GM06990 (cell line): ENCODE data around the gene AAK1.

ENCODE experiments used
- DNase-seq: peaks from one replicate; pipeline ENCODE4 v3.0.0-alpha.2; 2011; ENCODE audit not compliant: insufficient read length; ENCODE audit errors: extremely low read depth
- H3K27me3 ChIP-seq: replicated peaks from 2 replicates; pipeline ENCODE4 v1.6.0; 2011; ENCODE audit warnings: low read length; ENCODE audit not compliant: control insufficient read depth, insufficient read depth
- H3K36me3 ChIP-seq: 2 replicates; pipeline ENCODE4 v1.5.1; 2011; ENCODE audit warnings: low read length; ENCODE audit not compliant: control insufficient read depth, insufficient read depth
- H3K4me3 ChIP-seq: replicated peaks from 2 replicates; pipeline ENCODE4 v1.5.1; 2011; ENCODE audit warnings: low read depth, mild to moderate bottlenecking, control low read depth, low read length
- TF ChIP-seq, protein P1 (sequence below): IDR thresholded peaks from 2 replicates; pipeline ENCODE4 v1.5.1; 2011; ENCODE audit warnings: low read length, control low read depth, mild to moderate bottlenecking, inconsistent platforms; ENCODE audit not compliant: insufficient read depth, poor library complexity, severe bottlenecking

AAK1 gene

DNA sequence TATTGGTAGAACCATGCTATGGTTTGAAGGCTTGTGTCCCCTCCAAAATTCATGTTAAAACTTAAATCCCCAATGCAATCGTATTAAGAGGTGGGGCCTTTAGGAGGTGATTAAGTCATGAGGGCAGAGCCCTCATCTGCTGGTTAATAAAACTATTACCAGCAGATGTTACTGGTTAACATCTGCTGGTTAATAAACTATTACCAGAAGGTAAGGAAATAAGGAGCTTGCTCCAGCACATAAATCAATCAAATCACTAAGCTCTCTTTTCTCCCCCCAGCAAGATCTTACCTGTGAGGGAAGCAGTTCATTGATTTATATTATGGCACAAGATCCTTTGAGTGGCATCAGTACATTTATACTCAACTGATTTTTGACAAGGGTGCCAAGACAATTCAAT lies 96.9 kb downstream of the AAK1 start:
- no peak for DNase-seq
- TF ChIP-seq, protein P1, sequence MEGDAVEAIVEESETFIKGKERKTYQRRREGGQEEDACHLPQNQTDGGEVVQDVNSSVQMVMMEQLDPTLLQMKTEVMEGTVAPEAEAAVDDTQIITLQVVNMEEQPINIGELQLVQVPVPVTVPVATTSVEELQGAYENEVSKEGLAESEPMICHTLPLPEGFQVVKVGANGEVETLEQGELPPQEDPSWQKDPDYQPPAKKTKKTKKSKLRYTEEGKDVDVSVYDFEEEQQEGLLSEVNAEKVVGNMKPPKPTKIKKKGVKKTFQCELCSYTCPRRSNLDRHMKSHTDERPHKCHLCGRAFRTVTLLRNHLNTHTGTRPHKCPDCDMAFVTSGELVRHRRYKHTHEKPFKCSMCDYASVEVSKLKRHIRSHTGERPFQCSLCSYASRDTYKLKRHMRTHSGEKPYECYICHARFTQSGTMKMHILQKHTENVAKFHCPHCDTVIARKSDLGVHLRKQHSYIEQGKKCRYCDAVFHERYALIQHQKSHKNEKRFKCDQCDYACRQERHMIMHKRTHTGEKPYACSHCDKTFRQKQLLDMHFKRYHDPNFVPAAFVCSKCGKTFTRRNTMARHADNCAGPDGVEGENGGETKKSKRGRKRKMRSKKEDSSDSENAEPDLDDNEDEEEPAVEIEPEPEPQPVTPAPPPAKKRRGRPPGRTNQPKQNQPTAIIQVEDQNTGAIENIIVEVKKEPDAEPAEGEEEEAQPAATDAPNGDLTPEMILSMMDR, result no peak
- no peak overlapping the region for H3K4me3 ChIP-seq
- H3K27me3 ChIP-seq, result no peaks in the 10 kb centered on the region
- H3K36me3 ChIP-seq, result peaks cover 2% of the 10 kb centered on the region; the same call in 1 of the 2 replicates

DNA sequence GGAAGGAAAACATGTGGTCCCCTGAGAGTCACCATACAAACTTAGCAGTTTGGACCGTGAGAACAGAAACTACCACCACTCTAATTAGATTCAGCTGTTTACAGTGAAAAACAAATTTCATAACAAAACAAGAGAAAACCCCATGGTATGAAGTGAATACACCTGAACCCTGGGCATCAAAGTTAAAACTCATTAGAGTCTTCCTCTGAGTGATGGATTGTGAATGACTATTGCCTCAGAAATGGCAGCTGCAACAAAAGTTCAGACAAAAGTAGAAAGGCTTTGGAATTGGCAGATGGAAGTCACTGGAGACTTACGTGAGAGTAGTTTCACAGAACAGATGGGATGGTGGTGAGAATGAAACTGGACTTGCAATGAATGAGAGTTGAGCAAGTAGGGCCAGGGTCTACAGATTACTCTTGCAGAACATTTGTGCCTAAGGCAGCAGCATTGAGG lies 98.0 kb downstream of the AAK1 start:
- Histone ChIP-seq H3K36me3 (peaks cover 3% of the 10 kb centered on the region; the same call in 1 of the 2 replicates), H3K27me3 (no peaks in the 10 kb centered on the region), H3K4me3 (no peak overlapping the region)
- peak; percentile 37 for DNase-seq
- TF ChIP-seq, protein P1, result no peak

DNA sequence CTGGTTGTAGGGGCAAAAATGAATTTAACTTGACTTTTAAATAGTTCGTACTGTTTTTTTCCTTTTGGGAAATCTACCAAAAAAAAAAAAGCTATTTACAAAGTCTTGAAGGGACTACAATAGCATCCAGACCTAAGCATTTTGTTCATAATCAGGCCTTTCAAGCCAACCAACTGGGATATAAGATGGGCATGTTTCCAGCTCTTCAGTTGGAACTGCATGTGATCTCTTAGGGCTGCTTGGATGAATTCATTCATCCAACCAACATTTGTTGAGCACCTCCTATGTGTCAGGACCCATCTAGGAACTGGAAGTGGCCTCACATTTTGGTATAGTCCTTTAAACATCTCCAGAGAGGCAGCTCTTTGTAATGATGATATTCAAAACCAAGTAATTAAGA lies 98.6 kb downstream of the AAK1 start:
- H3K27me3 ChIP-seq, result no peaks in the 10 kb centered on the region
- no peak for DNase-seq
- no peak overlapping the region for H3K4me3 ChIP-seq
- H3K36me3 ChIP-seq, result peaks cover 3% of the 10 kb centered on the region; the same call in 1 of the 2 replicates
- TF ChIP-seq, protein P1, result no peak

DNA sequence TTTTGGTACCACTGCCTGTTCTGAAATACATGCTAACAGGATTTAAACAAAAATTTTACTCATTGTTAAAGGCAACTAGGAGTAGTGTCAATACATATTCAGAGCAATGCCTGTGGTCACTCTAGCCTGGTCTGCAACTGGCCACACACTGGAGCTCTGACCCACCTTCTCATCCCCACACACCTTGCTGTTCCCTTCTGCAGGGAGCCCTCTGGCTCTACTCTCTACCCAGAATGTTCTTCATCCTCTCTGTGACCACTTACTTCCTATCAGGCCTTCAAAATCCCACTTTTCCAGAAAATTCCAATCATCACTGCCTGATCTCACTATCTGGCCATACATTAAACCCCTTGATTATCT lies 104.0 kb downstream of the AAK1 start:
- peaks cover 3% of the 10 kb centered on the region for H3K36me3 ChIP-seq

DNA sequence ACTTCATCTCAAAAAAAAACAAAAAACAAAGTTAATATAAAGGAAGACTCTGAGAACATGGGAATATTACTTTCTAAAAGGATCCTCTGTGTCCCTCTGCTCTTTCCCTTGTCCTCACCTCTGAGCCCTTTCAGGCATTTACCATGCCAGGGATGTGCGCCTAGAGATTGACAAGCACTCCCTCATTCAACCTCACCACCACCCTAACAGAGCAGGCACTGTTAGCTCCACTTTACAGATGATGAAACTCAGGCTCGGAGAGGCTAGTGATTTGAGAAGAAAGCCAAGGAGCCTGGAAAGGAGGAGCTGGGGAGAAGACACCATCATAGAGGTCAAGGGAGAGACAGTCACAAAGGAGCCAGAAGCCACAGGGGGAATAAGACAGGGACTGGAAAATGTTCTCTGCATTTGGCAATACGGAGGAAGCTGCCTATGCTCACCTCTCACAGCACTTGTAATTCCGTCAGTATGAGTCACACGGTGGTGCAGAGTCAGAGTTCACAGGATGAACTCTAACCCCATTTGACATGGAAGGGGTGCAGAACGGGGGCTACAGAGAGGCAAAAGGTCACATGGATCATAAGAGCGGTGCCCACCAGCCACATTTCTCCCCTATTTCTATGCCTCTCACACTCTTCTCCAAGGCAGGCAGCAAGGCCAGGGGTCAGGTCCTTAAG lies 104.5 kb downstream of the AAK1 start:
- no peak for DNase-seq
- Histone ChIP-seq H3K27me3 (no peaks in the 10 kb centered on the region), H3K36me3 (peaks cover 3% of the 10 kb centered on the region), H3K4me3 (no peak overlapping the region)
- TF ChIP-seq, protein P1, result no peak

More for the DNA sequence above, 104.0 kb downstream of the AAK1 start:
- TF ChIP-seq, protein P1, result no peak
- no peak for DNase-seq
- no peak overlapping the region for H3K4me3 ChIP-seq
- H3K27me3 ChIP-seq, result no peaks in the 10 kb centered on the region
